ENCODE measurements around the gene SLC44A5.
"Not testable (repeated sequence)": the region's sequence is repeated elsewhere in the genome, so short reads cannot be mapped to it uniquely, and the experiment has no call there.

DNA sequence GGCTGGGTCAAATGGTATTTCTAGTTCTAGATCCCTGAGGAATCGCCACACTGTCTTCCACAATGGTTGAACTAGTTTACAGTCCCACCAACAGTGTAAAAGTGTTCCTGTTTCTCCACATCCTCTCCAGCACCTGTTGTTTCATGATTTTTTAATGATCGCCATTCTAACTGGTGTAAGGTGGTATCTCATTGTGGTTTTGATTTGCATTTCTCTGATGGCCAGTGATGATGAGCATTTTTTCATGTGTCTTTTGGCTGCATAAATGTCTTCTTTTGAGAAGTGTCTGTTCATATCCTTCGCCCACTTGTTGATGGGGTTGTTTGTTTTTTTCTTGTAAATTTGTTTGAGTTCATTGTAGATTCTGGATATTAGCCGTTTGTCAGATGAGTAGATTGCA lies 34.2 kb upstream of the SLC44A5 start:
- not testable (repeated sequence) for TF ChIP-seq MTA3 (IDR thresholded peaks at IDR 0.05; ENCODE audit: borderline replicate concordance, low read length); RAD21 (IDR thresholded peaks at IDR 0.05; ENCODE audit: insufficient read depth, low read depth, low read length); NFIC (IDR thresholded peaks at IDR 0.05; ENCODE audit: low read depth, low read length)
- TF ChIP-seq, protein P1, sequence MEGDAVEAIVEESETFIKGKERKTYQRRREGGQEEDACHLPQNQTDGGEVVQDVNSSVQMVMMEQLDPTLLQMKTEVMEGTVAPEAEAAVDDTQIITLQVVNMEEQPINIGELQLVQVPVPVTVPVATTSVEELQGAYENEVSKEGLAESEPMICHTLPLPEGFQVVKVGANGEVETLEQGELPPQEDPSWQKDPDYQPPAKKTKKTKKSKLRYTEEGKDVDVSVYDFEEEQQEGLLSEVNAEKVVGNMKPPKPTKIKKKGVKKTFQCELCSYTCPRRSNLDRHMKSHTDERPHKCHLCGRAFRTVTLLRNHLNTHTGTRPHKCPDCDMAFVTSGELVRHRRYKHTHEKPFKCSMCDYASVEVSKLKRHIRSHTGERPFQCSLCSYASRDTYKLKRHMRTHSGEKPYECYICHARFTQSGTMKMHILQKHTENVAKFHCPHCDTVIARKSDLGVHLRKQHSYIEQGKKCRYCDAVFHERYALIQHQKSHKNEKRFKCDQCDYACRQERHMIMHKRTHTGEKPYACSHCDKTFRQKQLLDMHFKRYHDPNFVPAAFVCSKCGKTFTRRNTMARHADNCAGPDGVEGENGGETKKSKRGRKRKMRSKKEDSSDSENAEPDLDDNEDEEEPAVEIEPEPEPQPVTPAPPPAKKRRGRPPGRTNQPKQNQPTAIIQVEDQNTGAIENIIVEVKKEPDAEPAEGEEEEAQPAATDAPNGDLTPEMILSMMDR (IDR thresholded peaks at IDR 0.05 in 2 of 3, conservative IDR thresholded peaks at IDR 0.05 in 1 of 3; ENCODE audit: control insufficient read depth in 2 of 3, extremely low read depth in 1 of 3, insufficient read depth in 1 of 3, low read depth in 3 of 3, low read length in 3 of 3): not testable (repeated sequence)

Measured in GM12878 (cell line).